Tibial nerve (tissue), 4 donors: ENCODE measurements around the gene GNAT1.
"Not testable (repeated sequence)": the region's sequence is repeated elsewhere in the genome, so short reads cannot be mapped to it uniquely, and the experiment has no call there.

ENCODE experiments used
- CTCF ChIP-seq, 5 experiments: fragments of 200-600 bp in 3 of 5; fragments of 450-650 bp in 2 of 5; sonication (generic) in 3 of 5; IDR thresholded peaks; one replicate each; pipeline ENCODE4 v1.5.1; 2016 to 2019; ENCODE audit warnings: antibody characterized with exemption in 5 of 5, mild to moderate bottlenecking in 3 of 5, moderate library complexity in 2 of 5
- EP300 ChIP-seq, 2 donors: sonication (generic); formaldehyde crosslinking; IDR thresholded peaks; one replicate each; pipeline ENCODE4 v1.6.1; 2017; ENCODE audit warnings: antibody characterized with exemption in 2 of 2, mild to moderate bottlenecking in 1 of 2
- POLR2A ChIP-seq, 2 donors: fragments of 450-650 bp; IDR thresholded peaks; one replicate each; pipeline ENCODE4 v1.6.1; 2017; ENCODE audit warnings: antibody characterized with exemption in 2 of 2, mild to moderate bottlenecking in 2 of 2, moderate library complexity in 2 of 2

- TF ChIP-seq CTCF, POLR2A, EP300 (IDR thresholded peaks at IDR 0.05): not testable (repeated sequence)
These were observed 36.9 kb downstream of the GNAT1 start for GRCh38 chr3:50228184-50228763.
